HT-29 (cell line): Measurements from ENCODE around the gene FBXO11. TPM values are rescaled to one million over a fixed set of nuclear protein-coding genes. Genes with fewer than 3 reads are reported as not detected.
A peak's percentile ranks its signal among the peaks of the same experiment; 100 is the strongest.
"Not testable (repeated sequence)": the region's sequence is repeated elsewhere in the genome, so short reads cannot be mapped to it uniquely, and the experiment has no call there.

Source experiments
- DNase-seq: peaks from one replicate; pipeline ENCODE4 v3.0.0-alpha.2; 2015; ENCODE audit warnings: low spot score
- total RNA-seq: library from RNA; depleted of rRNA; stranded (reverse); fragments of >200 nt; shearing (Covaris generic); gene quantifications from 2 replicates; pipeline ENCODE4 v1.2.3, GENCODE V29; 2014

Gene FBXO11
- total RNA-seq, 1 experiment from 2014 or later, result 22.8 TPM

GRCh38 chr2:47897883-47898731, 8.2 kb downstream of the FBXO11 start:
- DNase-seq, result no peak

- not testable (repeated sequence) for DNase-seq
Measured at GRCh38 chr2:47897191-47897882, 9.0 kb downstream of the FBXO11 start.

- DNase-seq, result no peak
Measured at GRCh38 chr2:47896450-47896968, 9.8 kb downstream of the FBXO11 start.

- DNase-seq, result no peak
Measured at GRCh38 chr2:47893771-47894170, 12.5 kb downstream of the FBXO11 start.

DNA sequence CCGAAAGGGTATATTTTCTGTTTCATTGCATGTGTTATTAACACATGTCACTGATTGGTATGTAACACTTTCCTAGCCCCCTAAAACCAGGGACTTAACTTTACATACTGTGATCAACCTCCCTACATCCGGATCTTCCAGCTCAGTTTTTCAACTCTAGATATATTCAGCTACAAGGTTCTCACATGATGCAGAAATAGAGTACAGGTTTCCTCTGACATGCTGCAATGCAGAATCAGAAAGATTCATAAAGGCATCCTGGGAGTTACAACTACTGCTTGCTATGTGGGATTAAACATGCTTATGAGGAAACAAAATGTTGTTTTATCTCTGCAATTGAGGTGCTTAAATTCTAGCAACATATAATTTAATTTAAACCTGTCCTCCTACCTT, 14.0 kb downstream of the FBXO11 start:
- no peak for DNase-seq

GRCh38 chr2:47891369-47892337, 14.6 kb downstream of the FBXO11 start:
- DNase-seq, result no peak

- DNase-seq, result no peak
Measured at GRCh38 chr2:47890711-47891368, 15.5 kb downstream of the FBXO11 start.

- no peak for DNase-seq
Measured at GRCh38 chr2:47888581-47889280, 17.6 kb downstream of the FBXO11 start.

DNA sequence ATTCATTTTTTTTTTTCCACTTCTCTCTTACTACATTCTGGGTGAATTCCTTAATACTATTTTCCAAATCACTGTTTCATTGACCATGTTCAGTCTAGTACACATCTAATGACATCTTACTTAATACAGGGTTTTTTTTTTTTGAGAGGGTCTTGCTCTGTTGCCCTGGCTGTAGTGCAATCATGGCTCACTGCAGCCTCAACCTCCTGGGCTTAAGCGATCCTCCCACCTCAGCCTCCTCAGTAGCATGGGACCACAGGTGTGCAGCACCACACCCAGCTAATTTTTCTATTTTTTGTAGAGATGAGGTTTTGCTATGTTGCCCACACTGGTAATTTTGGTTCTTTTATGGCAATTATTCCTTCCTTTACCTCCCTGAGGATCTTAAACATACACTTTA, 29.4 kb downstream of the FBXO11 start:
- DNase-seq, result no peak

DNA sequence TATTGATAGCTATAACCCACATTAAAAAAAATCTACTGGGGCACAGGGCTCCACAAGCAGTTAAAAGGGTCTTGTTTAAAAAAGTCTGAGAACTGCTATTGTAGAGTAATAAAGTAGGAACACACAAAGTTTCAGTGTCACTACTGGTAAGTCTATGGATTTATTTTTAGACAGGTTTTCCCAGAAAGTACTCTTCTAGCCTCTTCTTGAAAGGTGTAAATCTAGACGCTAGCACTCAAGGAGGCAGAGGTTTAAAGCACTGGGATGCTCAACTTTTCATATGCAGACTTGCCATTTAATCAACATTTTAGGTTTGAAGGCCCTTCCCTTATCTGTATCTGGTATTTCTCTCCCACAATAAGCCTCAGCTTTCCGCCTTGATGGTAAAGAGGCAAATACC, 33.4 kb downstream of the FBXO11 start:
- DNase-seq, result no peak

DNA sequence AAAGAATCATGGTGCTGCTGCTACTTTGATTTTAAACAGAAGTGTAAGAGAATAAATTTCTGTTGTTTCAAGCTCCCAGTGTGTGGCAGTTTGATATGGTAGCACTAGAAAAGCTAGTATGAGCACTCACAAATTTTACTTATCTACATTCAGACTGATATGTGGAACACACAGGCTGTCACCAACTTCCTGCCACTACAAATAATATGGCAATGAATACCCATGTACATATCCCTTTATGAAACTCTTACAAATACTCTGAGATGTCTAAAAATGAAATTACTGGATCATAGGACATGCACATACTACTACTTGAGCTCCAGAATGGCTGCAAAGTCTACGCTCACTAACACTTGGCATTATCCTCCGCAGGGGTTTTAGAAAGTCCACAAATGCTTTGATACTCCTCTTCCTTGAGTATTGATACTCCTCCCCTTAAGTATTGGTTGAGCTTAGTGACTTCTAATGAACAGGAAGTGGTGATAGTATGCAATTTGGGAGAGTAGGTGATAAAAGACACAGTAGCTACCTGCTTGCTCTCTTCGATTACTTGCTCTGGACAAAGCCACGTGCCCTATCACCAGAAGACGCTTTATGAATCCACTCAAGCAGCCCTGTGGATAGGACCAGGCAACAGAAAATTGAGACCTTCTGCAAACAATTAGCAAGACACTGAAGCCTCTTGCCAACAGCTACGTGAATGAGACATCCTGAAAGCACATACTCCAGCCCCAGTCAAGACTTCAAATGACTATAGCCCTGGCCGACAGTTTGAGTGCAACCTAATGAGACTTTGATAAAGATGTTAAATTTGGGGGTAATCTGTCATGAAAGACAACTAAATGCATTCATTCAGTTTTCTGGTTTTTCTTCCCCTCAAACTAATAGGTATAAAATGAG, 35.4 kb downstream of the FBXO11 start:
- no peak for DNase-seq

GRCh38 chr2:47869859-47870595, 36.3 kb downstream of the FBXO11 start:
- no peak for DNase-seq

DNA sequence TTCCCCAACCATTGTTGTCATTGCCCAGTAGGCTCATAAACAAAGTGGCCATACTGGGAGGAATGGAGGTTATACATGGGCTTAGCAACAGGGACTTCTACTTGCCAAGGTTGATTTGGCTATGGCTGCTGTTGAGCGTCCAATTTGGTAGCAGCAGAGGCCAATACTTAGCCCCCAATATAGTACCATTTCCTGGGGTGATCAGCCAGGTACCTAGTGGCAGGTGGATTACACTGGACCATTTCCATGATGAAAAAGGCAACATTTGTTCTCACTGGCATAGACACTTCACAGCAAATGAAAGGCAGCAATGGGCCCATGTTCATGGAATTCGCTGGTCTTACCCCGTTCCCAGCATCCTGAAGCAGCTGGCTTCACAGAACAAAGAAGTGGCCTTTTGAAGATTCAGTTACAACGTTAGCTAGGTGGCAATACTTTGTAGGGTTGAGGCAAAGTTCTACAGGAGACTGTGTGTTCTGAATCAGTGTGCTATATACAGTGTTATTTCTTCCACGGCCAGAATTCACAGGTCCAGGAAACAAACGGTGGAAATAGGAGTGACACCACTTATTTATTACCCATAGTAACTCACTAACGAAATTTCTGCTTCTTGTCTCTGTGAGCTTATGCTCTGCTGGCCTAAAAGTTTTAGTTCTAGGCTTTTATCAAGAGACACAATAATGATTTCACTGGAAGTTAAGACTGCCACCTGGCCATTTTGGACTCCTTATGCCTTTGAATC, 37.5 kb downstream of the FBXO11 start:
- no peak for DNase-seq

GRCh38 chr2:47867205-47867604, 39.1 kb downstream of the FBXO11 start:
- peak; percentile 25 for DNase-seq

- DNase-seq, result no peak
Measured at GRCh38 chr2:47864566-47864965, 41.7 kb downstream of the FBXO11 start.

- DNase-seq, result no peak
Measured at GRCh38 chr2:47862949-47863348, 43.3 kb downstream of the FBXO11 start.

DNA sequence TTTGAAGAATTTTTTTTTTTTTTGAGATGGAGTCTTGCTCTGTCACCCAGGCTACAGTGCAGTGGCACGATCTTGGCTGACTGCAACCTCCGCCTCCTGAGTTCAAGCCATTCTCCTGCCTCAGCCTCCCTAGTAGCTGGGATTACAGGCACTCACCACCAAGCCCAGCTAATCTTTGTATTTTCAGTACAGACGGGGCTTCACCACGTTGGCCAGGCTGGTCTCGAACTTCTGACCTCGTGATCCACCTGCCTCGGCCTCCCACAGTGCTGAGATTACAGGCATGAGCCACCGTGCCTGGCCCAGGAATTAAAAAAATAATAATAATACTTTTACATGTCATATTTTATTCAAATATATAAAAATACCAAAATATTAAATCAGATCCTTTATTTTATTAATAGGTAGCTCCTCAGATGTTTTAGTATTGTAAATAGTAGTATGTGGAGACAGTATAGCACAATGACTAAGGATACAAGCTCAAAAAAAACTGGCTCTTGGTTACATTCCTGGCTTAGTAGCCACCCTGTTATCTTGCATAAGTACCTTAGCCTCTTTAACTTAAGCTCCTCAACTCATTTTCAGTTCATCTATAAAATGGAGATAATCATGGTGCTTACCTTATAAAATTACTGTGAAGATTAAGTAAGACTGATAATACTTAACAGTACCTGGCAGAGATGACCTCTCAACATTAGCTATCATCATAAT, 53.1 kb downstream of the FBXO11 start:
- not testable (repeated sequence) for DNase-seq
